HG02943 (cell line): Measurements from ENCODE around the gene CPOX.
"Not testable (repeated sequence)": the region's sequence is repeated elsewhere in the genome, so short reads cannot be mapped to it uniquely, and the experiment has no call there.

ENCODE experiments used
- ATAC-seq: cut with Tn5 transposase; IDR thresholded peaks from one replicate; pipeline ENCODE4 v1.9.1; 2021; ENCODE audit warnings: mild to moderate bottlenecking, low read depth, moderate library complexity; ENCODE audit not compliant: unreplicated experiment

Gene CPOX

GRCh38 chr3:98593046-98593936 lies at the start of gene CPOX:
TSS of gene CPOX (minus strand) at chr3:98593611. CDS start at chr3:98593504, 107 bp downstream.
- peak; percentile 91 for ATAC-seq

GRCh38 chr3:98642769-98643168 lies 49.4 kb upstream of the CPOX start:
- not testable (repeated sequence) for ATAC-seq

- not testable (repeated sequence) for ATAC-seq
These were observed 48.3 kb upstream of the CPOX start for GRCh38 chr3:98641756-98642155.

- not testable (repeated sequence) for ATAC-seq
These were observed 45.1 kb upstream of the CPOX start for GRCh38 chr3:98638515-98638914.

DNA sequence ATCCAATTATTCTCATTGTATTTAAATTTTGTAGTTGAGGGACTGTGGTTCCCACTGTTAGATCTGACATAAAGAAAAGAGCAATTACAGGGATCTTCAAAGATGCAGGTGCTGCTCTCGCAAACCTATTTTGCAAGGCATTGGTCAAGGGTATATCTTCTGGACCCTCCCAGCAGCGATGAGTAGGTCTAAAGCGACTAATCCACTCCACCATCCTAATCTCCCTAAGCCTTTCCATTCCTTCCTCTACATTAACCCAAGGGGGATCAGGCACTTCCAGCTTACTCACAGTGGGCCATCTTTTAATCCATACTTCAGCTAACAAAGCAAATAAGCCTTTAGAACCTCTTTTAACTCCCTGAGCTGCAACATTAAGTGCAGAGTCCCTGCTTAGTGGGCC lies 37.0 kb upstream of the CPOX start:
- no peak for ATAC-seq

GRCh38 chr3:98628317-98628716 lies 34.9 kb upstream of the CPOX start:
- ATAC-seq = no peak

DNA sequence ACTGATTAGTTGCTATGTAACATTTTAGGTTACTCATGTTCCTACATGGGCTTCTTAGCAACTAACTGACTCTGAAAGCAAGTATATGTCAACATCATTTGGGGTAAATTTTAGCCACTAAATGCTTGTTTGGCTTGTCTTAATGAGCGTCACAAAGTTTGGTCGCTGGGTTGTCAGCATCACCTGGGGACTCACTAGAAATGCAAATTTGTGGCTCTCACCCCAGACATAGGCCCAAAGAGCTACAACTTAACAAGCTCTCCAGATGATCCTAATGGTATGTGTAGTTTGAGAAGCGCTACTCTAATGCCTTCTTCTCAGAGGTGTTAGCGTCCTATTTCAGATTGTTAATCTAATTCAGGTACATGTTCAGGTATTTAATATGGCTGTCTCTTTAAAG lies 32.7 kb upstream of the CPOX start:
- ATAC-seq = no peak

- ATAC-seq = no peak
These were observed 30.3 kb upstream of the CPOX start for GRCh38 chr3:98623572-98624280.

DNA sequence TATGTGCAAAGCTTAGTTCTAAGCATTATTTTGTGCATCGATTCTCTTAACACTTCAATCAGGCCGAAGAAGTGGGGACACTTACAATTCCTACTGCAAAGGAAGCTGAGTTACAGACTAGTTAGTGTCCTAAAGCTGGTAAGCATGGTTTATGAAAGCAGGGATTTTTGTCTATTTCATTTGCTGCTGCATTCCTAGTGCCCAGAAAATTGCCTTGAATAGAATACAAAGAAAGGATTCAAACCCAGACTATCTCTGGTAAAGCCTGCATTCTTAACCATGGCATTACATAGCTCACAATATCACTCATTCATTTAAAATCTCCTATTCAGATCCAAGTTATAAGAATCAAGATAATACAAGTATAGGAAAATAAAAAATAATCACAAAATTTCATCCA lies 24.4 kb upstream of the CPOX start:
- ATAC-seq = no peak

DNA sequence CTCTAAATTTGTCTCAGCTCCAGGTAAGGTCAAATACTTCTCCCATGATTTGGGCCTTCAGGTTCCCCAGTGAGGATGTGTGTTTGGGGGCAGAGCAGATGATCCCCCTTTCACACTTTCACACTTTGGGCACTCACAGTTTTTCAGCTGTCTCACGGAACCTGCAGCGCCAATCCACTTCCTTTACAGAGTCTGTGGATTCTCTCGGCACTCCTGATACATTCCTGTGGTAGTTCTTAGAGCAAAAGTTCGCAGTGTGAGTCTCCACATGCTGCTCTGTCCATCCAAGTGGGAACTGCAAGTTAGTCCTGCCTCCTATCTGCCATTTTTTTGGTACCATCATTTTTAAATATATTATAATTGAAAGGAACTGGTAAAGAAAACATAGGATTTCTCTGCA lies 20.2 kb upstream of the CPOX start:
- no peak for ATAC-seq

DNA sequence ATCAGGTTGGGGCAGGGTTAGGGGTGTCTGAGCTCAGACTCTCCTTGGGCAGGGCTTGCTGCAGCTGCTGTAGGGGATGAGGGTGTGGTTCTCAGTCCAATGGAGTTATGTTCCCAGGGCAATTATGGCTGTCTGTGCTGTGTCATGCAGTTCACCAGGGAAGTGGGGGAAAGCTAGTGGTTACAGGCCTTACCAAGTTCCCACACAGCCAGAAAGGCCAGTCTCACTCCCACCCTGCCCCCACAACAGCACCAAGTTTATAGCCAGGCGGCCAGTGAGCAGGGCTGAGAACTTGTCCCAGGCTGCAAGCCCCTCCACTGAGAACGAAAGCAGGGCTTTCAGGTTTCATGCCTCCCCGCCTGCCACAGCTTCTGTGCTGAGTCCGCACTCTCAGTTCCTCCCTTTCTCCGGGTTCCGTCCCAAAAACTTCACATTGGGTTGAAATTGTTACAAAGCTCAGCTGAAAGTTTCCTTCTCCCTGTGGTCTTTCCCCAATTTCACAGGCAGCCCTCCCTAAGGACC lies 19.6 kb upstream of the CPOX start:
- no peak for ATAC-seq

- ATAC-seq = no peak
These were observed 19.2 kb upstream of the CPOX start for GRCh38 chr3:98612587-98612986.

- no peak for ATAC-seq
These were observed 14.6 kb upstream of the CPOX start for GRCh38 chr3:98608029-98608428.

GRCh38 chr3:98603580-98603979 lies 10.2 kb upstream of the CPOX start:
- no peak for ATAC-seq

DNA sequence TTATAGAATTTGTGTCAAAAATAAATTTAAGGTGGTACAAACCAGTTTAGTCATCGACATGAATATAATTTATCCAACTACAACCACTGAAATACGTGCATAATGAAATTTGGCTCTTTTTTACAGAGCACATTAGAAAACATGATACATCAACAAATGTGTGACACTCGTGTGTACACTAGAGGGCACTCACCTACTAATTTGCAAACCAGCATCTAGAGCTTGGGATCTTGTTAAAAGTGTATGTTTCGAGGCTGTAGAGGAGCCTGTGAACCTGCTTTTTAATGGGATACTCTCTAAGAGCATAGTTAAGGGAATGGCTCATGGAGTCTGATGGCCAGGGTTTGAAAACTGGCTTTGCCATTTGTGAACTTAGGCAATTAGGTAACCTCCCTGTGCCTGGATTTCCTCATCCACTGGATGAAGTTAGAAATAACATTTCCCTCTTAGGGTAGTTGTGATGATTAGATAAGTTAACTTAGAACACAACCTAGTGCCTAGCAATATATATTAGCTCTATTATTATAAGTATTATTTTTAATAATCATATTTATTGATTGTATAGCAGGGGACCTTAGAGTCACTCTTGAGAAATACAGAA lies 8.8 kb upstream of the CPOX start:
- peak; percentile 53 for ATAC-seq

DNA sequence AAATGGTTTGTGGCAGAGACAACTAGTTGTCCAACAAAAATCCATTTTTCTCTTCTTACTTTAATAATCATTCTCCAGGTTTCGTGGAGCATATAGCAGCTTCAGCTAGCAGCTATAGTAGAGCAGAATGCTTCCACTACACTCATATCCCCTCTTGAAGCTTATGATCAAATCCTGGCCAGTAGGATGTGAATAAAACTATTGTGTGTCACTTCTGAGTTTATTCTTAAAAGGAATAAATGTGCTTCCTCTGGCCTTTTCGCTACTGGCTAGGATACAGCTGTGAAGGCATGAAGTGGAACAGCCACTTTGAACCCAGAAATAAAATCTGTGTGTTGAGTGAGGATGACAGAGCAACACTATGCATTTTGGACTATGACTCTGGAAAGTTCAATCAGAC lies 7.8 kb upstream of the CPOX start:
- no peak for ATAC-seq

- ATAC-seq = peak; percentile 60
These were observed 7.1 kb upstream of the CPOX start for GRCh38 chr3:98600412-98601095.

DNA sequence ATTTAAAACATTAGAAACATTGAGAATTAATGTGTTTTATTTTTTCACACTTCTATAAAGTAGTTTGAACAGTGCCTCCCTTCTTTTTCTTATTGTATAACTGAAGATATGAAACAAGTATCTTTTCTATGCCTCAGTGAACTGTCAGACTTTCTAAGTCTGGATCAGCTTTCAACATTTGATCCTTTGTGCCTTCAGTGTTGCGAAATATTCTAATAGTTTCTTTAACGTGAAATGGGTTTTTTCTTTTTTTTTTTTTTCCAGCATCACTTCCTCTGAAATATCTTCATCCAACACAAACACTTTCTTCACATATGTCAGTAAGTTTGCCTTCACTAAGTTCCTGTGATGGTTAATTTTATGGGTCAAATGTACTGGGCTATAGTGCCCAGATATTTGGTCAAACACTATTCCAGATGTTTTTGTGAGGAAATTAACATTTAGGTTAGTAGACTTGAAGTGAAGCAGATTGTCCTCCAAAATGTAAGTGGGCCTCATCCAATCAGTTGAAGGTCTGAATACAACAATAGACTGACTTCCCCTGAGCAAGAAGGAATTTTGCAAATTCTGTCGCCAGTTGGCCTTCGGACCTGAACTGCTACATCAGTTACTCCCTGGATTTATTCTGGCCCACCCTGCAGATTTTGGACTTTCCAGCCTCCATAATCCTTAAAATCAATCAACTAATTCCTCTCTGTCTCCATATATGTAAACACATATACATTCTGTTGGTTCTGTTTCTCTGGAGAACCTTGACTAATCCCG lies 6.4 kb upstream of the CPOX start:
- ATAC-seq = no peak

- ATAC-seq = no peak
These were observed 5.1 kb upstream of the CPOX start for GRCh38 chr3:98598492-98598891.
